SKM-1 (cell line): ENCODE data around the gene MFAP5.
"Not testable (repeated sequence)": the region's sequence is repeated elsewhere in the genome, so short reads cannot be mapped to it uniquely, and the experiment has no call there.

Experiments
- DNase-seq: peaks from one replicate; lab custom pipeline; 2025; ENCODE audit not compliant: unreplicated experiment; lab: John Stamatoyannopoulos, UW

The MFAP5 gene

GRCh38 chr12:8675591-8676036 is 13.0 kb upstream of the MFAP5 start:
- DNase-seq, result no peak

DNA sequence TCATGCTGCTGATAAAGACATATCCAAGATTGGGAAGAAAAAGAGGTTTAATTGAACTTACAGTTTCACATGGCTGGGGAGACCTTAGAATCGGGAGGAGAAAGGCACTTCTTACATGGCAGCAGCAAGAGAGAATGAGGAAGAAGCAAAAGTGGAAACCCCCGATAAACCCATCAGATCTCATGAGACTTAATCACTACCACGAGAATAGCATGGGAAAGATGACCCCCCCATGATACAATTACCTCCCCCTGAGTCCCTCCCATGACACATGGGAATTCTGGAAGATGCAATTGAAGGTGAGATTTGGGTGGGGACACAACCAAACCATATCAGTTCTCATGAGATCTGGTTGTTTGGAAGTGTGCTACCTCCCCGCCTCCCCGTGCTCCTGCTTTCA is 9.8 kb upstream of the MFAP5 start:
- DNase-seq, result no peak

DNA sequence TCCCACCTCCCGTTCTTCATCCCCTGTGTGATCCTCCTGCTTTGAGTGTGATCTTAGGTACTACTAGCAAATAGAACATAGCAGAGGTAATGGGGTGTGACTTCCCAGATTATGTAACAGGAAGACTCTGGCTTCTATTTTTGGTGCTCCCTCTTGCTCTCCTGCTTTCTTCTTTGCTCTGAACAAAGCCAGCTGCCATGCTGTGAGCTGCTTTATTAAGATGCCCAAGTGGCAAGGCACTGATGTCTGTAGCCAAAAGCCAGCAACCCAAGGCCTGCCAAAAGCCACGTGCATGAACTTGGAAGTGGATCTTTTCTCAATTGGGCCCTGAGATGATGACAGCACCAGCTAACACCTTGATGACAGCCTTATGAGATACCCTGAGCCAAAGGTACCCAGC is 5.8 kb upstream of the MFAP5 start:
- no peak for DNase-seq

GRCh38 chr12:8667270-8667669 is 4.6 kb upstream of the MFAP5 start:
- no peak for DNase-seq

GRCh38 chr12:8665759-8666158 is 3.1 kb upstream of the MFAP5 start:
- DNase-seq, result no peak

DNA sequence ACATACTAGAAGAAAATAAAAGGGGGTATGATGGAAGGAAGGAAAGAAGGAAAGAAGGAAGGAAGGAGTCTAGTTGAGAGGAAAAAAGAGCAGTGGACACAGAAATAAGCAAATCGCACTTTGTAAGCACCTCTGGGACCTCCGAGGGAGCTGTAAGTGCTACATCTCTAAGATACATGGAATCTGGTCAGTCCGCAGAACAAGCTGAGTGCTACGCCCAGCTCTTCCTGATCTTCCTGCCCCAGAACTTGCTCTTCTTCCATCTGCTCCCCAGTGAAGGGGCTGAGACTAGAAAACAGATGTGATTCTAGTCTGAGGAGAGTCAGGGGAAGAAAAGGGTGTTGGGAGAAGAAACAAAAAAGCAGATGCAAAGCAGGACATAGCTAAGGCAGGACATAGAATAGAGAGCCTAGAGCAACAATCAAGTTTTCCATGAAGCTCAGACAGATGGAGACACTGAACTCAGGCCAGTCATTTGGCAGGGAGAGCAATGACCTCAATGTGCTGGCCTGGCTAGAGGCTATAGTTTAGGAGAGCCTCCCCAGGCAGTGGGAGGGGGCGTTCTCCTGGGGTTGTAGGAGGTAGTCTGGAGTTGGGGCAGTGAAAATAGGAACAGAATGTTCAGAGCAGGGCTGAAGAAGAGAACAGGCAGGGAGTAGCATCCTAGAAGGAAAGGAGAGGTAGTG is 1.7 kb upstream of the MFAP5 start:
- DNase-seq, result no peak

DNA sequence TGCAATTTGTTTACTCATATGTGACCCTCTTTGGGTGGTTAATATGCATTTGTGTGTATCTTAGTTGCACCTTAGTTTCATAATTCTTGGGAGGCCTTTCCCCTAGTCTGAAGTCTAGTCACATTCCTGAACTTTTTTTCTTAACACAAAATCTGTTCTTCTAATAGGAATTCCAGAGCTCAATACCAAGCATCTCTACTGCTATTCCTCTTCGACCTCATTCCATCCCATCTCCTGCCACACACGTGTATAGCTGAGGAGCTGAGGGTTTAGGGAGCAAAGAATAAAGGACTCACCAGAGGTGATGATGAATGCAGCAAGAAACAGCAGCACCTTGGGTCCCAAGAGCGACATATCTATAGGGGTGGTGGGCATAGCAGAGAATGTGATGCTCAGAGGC is 875 bp downstream of the MFAP5 start:
- DNase-seq, result no peak

- DNase-seq, result no peak
These were observed 1.6 kb downstream of the MFAP5 start for GRCh38 chr12:8661016-8661415.

DNA sequence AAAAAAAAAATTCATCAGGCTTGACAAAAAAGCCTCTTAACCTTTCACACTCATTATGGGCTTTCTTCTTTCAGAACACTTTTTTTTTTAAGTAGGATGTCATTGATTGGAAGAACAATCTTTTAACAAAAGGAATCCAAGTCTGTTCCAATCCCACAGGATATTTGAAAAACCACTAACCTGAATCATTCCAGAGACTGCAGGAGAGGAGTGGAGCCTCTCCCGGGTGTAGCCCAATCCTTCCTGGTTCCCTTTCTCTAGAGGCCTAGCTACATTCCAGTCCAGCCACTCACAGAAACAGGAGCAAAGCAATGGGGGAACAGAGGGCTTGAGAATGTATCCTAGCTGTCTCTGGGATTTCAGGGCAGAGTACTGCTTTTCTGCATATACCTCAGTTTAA is 4.3 kb downstream of the MFAP5 start:
- DNase-seq, result no peak

GRCh38 chr12:8655421-8655820 is 7.2 kb downstream of the MFAP5 start:
- DNase-seq, result no peak

GRCh38 chr12:8648576-8649205 is 13.9 kb downstream of the MFAP5 start:
- no peak for DNase-seq

DNA sequence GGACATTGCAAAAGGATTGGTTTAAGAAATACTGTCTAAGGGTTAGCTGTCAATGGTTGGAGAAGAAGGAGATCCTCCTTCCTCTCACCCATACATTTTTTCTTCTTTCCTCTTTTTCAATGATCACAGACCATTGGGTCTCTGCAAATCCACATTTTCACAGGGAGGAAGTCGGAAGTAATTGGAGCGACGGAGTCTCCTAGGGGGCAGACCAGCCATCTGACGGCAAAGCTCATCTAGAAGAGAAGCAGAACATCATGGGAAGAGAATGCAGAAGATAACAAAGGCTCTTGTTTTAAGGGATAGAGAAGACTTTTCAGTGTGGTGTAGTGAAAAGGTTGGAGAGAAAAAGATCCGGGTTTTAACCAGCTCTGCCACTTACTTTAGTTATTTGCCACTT is 14.7 kb downstream of the MFAP5 start:
- DNase-seq, result no peak

DNA sequence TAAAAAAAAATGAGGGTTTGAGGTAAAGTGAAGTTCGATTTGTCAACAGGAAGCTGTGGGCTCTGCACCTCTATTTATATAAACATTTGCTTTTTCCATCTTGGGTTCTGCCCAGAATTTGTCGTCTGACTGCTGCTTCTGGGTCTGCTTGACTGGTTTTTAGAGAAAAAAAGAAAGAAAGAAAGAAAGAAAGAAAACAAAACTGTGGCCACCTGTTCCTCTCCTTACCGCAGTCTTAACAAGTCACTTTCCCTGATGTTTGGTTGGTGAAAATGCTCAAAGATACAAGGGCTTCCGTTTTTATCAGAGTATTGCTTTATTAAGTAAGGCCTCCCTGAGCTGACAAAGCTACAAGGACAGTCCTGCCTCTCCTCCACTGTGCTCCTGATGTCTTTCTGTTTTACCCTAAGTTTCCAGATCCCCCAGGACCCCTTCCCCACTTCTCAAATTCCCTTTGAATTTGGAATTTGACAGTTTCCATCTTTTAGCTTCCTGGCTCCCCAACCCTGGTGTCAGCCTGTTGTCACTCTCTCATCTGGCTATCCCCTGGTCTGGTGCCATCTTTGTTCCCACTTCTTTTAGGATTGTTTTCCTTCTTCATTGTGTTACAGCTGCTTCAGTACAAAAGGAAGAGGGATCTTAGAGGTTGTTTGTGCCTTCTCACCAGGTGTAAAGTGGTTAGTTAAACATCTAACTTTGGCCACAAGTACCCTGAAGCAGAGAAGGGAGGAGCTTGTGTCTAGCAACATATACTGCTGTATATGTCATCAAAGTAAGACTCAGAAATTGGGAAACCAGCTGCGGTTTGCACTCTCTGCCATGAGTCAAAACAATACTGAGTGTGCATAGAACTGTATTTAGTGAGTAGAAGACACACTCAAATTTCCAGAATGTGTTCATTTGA is 18.0 kb downstream of the MFAP5 start:
- no peak for DNase-seq

GRCh38 chr12:8642775-8643174 is 19.9 kb downstream of the MFAP5 start:
- DNase-seq, result no peak

GRCh38 chr12:8639936-8640335 is 22.7 kb downstream of the MFAP5 start:
- DNase-seq, result no peak

DNA sequence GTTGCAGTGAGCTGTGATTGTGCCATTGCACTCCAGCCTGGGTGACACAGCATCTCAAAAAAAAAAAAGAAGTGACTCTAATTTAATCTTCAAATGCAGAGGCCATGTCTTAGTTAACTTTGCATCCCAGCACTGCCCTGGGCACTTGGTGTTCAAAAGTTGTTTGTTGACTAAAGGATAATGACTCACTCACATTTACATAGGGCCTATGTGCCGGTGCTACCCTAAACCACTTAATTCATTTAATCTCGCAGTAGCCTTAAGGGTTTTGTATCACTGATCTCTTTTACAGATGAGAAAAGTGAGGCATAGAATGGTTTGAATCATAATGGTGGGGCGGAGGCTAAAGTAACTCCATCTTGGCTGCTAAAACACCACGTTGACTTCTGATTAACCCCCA is 23.7 kb downstream of the MFAP5 start:
- no peak for DNase-seq

- DNase-seq, result no peak
These were observed 25.0 kb downstream of the MFAP5 start for GRCh38 chr12:8637666-8638065.

DNA sequence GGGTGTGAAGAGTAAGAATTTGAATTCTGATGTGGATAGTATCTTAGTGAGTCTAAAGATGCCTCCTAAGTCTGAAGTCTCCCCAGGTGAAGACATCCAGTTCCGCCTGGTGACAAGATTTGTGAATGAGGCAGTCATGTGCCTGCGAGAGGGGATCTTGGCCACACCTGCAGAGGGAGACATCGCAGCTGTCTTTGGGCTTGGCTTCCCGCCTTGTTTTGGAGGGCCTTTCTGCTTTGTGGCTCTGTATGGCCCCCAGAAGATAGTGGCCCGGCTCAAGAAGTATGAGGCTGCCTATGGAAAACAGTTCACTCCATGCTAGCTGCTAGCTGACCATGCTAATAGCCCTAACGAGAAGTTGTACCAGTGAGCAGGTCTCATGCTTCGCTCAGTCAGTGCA is 25.4 kb downstream of the MFAP5 start:
- DNase-seq, result no peak

GRCh38 chr12:8636581-8636980 is 26.0 kb downstream of the MFAP5 start:
- no peak for DNase-seq

- not testable (repeated sequence) for DNase-seq
These were observed 26.6 kb downstream of the MFAP5 start for GRCh38 chr12:8636007-8636346.

DNA sequence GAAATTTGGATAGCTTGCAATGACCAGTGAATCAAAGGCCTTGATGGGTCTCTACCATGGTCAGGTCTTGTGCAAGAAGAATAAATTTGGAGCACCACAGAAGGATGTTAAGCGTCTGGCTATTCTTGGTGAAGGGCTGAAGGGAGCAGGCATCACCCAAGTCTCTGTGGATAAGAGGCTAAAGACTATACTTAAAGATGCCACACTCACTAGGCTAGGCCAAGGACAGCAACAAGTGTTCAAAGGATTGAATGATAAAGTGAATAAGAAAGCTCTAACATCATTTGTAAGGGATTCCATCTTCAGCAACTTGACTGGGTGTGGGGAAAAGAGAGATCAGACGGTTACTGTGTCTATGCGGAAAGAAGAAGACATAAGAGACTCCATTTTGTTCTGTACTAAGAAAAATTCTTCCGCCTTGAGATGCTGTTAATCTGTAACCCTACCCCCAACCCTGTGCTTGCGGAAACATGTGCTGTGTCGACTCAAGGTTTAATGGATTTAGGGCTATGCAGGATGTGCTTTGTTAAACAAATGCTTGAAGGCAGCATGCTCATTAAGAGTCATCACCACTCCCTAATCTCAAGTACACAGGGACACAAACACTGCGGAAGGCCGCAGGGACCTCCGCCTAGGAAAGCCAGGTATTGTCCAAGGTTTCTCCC is 27.2 kb downstream of the MFAP5 start:
- DNase-seq, result not testable (repeated sequence)

GRCh38 chr12:8630131-8630530 is 32.5 kb downstream of the MFAP5 start:
- DNase-seq, result no peak
